GM18505 (cell line): ENCODE measurements around the gene JMJD7.

ENCODE experiments used
- ATAC-seq: cut with Tn5 transposase; IDR thresholded peaks from one replicate; pipeline ENCODE4 v1.9.1; 2021; ENCODE audit not compliant: unreplicated experiment
- POLR2A ChIP-seq: IDR thresholded peaks from 4 replicates; pipeline ENCODE4 v1.6.1; 2011; ENCODE audit warnings: borderline replicate concordance; ENCODE audit not compliant: insufficient read depth, insufficient read length; ENCODE audit errors: extremely low read depth

Gene JMJD7

DNA sequence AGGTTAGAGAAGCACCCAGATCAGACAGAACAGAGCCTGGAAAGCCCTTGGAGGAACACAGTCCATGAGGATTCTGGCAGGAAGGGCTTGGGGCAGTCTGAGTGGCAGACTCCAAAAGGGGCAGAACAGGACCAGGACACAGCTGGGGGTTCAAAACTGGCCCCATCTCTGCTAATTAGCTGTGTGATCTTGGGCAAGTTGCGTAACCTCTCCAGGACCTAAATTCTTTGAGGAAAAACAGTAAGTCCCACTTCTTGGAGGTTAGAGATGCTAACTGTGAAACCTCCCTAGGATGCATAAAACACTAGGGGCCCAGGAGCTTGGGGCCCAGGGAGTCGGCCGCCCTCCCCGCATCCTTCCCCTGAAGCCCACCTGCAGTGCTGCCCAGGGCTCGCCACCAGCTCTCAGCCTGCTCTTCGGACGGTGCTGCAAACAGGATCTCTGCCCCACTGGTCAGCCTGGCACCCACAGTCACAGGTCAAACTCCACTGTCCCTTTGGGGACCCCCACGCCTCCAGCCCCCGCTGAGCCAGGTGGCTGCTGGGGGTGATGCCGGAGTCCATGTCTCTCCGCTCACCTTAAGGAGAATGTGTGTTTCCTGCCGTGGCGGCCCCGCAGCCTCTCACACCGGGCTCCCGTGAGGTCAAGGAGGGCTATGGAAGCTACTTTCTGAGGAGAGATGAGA lies 22.7 kb downstream of the JMJD7 start:
- no peak for ATAC-seq

DNA sequence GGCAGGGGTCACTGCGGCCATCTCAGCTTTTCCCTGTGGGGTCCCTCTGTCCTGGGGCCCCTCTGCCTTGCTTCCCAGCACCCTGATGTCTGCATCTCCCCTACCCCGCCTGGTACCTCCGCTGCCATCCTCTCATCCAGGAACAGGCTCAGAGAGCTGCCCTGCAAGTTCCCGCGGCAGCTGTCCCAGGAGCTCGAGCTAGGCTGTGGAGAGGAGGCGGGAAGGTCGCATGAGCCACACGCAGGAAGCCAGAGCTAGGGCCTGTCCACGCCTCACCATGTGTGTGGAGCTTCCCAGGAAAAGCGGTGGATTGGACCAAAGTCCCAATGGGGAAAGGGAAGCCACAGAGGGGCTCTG lies 23.3 kb downstream of the JMJD7 start:
- TF ChIP-seq POLR2A = no peak
- no peak for ATAC-seq

More for the DNA sequence above, 22.7 kb downstream of the JMJD7 start:
- no peak for TF ChIP-seq POLR2A

GRCh38 chr15:41851755-41852370 lies 24.0 kb downstream of the JMJD7 start:
- no peak for TF ChIP-seq POLR2A
- ATAC-seq = no peak

DNA sequence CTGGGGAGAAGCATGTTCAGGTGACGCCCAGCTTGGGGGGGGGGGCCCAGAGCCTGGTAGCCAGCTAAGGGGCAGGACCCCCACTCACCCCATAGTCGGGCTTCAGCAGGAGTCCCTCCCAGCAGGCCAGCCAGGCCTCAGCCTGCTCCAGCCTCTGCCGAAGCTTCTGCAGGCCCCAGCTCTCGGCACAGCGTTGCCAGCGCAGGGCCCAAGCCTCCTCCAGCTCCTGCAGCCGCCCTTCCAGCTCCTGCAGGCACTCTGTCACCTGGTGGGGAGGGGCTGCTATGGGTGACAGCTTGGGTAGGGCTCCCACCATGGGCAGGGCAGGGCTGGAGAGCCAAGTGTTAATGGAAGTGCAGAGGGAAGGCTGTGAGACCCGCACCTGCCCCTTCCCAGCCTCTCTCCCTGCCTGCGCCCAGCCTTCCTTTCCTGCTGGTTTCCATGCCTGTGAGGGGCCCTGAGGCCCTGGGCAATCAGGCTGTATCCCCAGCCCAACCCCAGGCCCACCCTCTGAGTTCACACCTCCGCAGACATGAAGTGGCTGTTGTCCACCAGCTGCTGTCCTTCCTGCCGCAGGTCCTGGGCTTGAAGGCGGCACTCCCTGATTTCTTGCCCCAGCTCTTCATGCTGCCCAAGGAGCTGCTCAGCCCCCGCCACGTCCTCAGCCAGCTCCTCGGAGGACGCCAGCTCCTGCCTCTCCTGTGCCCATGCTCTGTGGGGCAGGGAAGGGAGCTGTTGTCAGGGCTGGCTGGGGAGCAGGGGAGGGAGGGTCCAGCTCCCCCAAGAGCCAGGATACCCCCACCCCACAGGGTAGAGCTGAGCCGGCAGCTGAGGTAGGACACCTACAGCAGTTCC lies 25.1 kb downstream of the JMJD7 start:
- TF ChIP-seq POLR2A = no peak
- ATAC-seq = no peak

DNA sequence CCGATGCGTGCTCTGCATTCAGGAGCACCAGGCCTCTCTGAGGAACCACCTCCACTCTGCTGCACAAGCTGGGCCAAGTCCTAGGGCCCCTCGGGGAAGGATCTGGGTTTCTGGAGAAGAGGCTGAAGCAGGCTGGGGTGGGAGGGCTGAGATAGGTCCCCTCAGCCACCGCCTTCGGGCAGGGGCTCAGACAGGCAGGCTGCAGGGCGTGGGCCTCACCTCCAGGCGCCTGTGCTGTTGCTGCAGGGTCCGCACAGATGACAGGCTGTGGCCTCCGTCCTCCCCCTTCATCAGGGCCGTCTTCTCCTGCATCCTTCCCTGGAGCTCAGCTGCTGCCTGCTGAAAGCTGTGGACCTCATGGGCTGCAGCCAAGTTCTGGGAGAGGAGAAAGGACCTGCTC lies 25.9 kb downstream of the JMJD7 start:
- no peak for TF ChIP-seq POLR2A
- no peak for ATAC-seq

DNA sequence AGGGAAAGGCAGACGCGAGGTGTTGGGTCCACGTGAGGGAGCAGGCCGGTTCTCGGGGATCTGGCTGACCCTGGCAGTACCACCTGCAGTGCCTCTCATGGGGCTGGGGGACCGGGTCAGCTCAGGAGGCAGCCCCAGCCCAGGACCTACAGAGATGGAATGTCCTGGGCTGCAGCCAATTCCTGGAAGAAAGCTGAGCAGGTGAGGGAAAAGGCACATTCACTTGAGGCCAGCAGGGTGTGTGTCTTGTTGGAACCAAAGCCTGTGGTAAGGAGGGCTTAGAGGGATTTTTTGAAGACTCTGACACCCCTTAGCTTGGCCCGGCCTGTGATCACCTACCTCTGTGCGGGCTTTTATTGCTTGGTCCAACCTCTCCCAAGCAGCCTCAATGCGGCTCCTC lies 26.6 kb downstream of the JMJD7 start:
- ATAC-seq = no peak
- no peak for TF ChIP-seq POLR2A

DNA sequence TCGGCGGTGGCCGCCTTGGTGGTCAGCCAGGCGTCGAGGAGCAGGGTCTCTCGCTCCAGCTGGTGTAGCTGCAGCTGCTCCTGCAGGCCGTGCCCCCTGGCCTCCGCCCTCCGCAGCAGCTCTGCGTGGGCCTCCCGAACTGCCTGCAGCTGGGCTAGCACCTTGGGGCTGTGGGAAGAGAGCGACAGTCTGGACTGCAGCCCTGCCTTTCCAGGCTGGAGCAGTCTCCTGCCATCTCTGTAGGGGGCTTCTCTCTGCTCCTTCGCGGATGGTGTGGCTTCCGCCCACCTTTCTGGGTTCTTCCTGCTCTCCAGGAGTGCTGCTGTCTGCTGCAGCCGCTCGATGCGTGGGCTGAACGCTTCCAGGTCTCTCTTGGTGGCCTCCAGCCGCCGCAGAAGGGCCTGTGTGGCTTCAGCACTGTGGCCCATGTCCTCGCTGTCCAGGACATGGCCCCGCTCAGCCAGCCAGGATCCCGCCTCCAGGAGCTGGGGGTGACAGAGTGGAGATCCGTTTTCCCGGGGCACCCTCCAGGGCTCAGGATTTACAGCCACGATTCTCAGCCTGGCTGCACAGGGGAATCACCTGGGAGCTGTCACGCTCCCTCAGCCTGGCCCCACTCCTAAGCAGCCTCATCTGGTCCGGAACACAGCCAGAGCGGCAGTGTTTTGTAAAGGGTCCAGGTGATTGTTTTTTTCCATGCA lies 27.5 kb downstream of the JMJD7 start:
- ATAC-seq = no peak
- TF ChIP-seq POLR2A = no peak

DNA sequence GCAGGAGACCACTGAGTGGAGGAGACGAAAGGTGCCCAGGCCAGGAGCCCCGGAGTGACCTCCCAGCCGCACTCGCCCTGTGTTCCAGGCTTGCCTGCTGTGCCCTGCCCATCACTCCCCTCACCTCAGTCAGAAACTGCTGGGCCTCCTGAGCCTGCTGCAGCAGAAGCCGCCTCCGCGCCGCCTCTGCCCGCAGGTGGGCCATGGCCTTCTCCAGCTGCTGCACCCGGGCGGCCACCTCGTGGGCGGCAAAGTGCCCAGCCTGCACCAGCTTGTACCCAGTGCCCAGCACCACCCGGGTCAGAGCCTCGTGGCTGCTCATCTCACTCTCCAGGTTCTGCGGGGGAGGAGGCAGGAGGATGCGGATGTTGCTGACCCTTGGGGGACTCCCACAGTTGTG lies 28.4 kb downstream of the JMJD7 start:
- TF ChIP-seq POLR2A = no peak
- ATAC-seq = no peak

DNA sequence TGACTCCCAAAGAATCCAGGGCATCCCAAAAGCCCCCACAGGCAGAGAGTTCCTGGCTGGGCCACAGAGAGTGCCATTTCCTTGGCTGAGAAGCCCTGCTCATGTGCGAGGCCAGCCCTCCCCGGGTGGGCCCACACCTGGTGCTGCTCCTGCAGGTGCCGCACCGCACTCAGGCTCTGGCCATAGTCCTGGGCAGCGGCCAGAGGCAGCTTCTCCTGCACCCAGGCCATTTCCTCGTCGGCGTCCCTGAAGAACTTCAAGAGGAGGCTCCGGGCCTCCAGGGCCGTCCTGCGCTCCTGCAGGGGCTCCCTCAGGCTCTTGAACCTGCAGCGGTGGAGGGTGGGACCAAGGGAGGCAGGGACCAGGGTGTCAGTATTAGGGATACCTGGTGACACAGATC lies 28.8 kb downstream of the JMJD7 start:
- no peak for ATAC-seq
- TF ChIP-seq POLR2A = no peak

GRCh38 chr15:41857316-41857715 lies 29.4 kb downstream of the JMJD7 start:
- TF ChIP-seq POLR2A = no peak
- ATAC-seq = no peak

- no peak for ATAC-seq
- no peak for TF ChIP-seq POLR2A
These were observed 30.9 kb downstream of the JMJD7 start for GRCh38 chr15:41858756-41859155.

DNA sequence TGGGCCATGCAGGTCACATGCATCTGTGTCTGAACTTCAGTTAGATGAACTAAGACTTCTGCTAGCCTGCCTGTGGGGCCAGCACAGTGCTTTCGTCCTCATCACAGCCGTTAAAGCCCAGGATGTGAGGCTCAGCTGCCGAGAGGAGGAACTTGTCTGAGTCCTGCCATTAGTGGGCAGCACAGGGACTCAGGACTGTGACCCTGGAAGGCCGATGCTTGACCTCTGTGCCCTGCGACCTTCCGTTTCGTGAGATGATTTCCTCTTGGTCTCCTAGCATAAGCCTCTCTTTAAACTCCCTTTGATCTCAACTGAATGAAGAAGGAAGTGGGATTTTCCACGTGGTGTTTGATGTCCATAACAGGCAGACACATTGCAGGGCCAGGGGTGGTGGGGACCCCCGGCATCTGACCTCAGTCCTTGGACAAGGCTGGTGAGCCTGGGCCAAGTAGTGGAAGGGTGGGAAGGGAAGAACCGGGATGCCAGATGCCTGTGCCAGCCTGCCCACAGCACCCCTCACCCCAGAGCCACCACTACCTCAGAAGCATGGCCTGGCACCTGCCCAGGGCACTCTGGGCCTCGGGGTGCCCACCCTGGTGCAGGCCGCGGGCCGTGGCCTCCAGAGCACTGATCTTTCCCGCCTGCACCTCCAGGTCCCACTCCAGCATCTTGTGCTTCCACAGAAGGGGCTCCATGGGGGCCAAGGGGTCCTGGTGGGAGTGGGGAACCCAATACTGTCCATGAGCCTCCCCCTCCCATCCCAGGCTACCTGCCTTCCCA lies 32.3 kb downstream of the JMJD7 start:
- ATAC-seq = no peak
- TF ChIP-seq POLR2A = no peak
